Ovary (tissue), 3 donors: ENCODE measurements around the gene ARF1.

Experiments used
- CTCF ChIP-seq, 3 donors: fragments of 450-650 bp in 2 of 3; fragments of 200-600 bp in 1 of 3; IDR thresholded peaks; one replicate each; pipeline versions ENCODE4 v1.5.1 to v1.8.0; 2016 to 2022; ENCODE audit warnings: antibody characterized with exemption in 3 of 3, mild to moderate bottlenecking in 1 of 3
- EP300 ChIP-seq: sonication (generic); formaldehyde crosslinking; IDR thresholded peaks from one replicate; pipeline ENCODE4 v1.6.1; 2017; ENCODE audit warnings: antibody characterized with exemption
- POLR2A ChIP-seq: fragments of 450-650 bp; IDR thresholded peaks from one replicate; pipeline ENCODE4 v1.6.1; 2017; ENCODE audit warnings: antibody characterized with exemption, mild to moderate bottlenecking, moderate library complexity
- donor health status: DM: no; HTN: no; CAD: no.

GRCh38 chr1:228134591-228134990 is 52.1 kb downstream of the ARF1 start:
- TF ChIP-seq POLR2A (no peak), CTCF (IDR thresholded peaks at IDR 0.05) (no peak), EP300 (no peak)
